Activated naive CD4-positive, alpha-beta T cell treated with anti-CD3 and anti-CD28 coated beads for 36 hours (primary cell): ENCODE results near the gene PTDSS2. TPM values are rescaled to one million over a fixed set of nuclear protein-coding genes. Genes with fewer than 3 reads are reported as not detected.

Experiments
- CTCF ChIA-PET: fragments of 350-600 bp; sonication (Branson Sonifier 250); formaldehyde crosslinking; loops from one replicate; lab custom pipeline; 2021; ENCODE audit warnings: antibody characterized with exemption; lab: Charles Lee
- DNase-seq: peaks from one replicate; pipeline ENCODE4 v3.0.0-alpha.2; 2020
- H3K27ac Mint-ChIP-seq: one replicate; pipeline ENCODE4 v1.8.0; 2021; ENCODE audit warnings: mild to moderate bottlenecking, mixed read lengths
- H3K27me3 Mint-ChIP-seq: one replicate; pipeline ENCODE4 v1.8.0; 2021; ENCODE audit warnings: low read depth, mixed read lengths
- H3K36me3 Mint-ChIP-seq: one replicate; pipeline ENCODE4 v1.8.0; 2021; ENCODE audit warnings: low read depth, mixed read lengths
- H3K4me1 Mint-ChIP-seq: one replicate; pipeline ENCODE4 v1.8.0; 2021; ENCODE audit warnings: low read depth, mixed read lengths
- H3K4me3 Mint-ChIP-seq: one replicate; pipeline ENCODE4 v1.8.0; 2021; ENCODE audit warnings: mild to moderate bottlenecking, moderate library complexity, mixed read lengths
- H3K9me3 Mint-ChIP-seq: one replicate; pipeline ENCODE4 v1.8.0; 2021; ENCODE audit warnings: mixed read lengths
- intact Hi-C: fragments of 100-400 bp; cut with micrococcal nuclease; formaldehyde crosslinking; loops from one replicate; pipeline ENCODE4 v1.15.1; 2023
- total RNA-seq, 2 experiments: library from RNA; stranded (reverse); gene quantifications; one replicate each; pipeline ENCODE4 v1.2.3, GENCODE V29; 2021

Gene PTDSS2
- total RNA-seq, 2 experiments from 2014 or later: 12.1 to 15.0 TPM

DNA sequence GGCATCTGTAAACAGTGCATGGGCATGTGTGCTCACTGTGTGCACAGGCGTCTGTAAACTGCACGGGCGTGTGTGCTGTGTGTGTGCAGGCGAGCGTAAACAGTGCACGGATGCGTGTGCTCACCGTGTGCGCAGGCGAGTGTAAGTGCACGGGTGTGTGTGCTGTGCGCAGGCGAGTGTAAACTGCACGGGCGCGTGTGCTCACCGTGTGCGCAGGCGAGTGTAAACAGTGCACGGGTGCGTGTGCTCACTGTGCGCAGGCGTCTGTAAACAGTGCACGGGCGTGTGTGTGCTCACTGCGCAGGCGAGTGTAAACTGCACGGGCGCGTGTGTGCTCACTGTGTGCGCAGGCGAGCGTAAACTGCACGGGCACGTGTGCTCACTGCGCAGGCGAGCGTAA lies 34.5 kb downstream of the PTDSS2 start:
- Mint-ChIP-seq H3K9me3 (no peaks in the 10 kb centered on the region), H3K4me1 (no peaks in the 10 kb centered on the region), H3K4me3 (no peak overlapping the region), H3K27ac (no peak overlapping the region), H3K36me3 (peaks cover 2% of the 10 kb centered on the region), H3K27me3 (no peaks in the 10 kb centered on the region)
- DNase-seq: no peak
- CTCF ChIA-PET: no interaction called here
- intact Hi-C loops: no loop called here

DNA sequence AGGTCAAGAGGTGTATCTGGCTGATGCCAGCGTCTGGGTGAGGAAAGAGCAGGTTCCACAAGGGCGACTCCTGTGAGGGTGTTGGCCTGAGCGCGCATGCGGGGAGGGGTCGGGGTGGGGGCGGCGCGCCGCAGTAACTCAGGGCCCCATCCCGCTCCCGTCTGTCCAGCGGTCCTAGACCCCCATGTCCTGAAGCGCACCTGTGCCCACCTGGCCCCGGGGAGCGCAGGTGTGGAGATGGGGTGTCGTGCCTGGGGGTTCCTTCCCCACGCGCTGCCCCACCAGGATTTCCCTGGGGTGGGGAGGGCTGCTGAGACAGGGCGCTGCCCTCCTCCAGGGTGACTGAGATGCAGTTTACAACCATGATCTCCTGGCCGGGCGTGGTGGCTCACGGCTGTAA lies 36.1 kb downstream of the PTDSS2 start:
- H3K27ac Mint-ChIP-seq: no peak overlapping the region
- H3K4me3 Mint-ChIP-seq: no peak overlapping the region
- H3K27me3 Mint-ChIP-seq: no peaks in the 10 kb centered on the region
- CTCF ChIA-PET: no interaction called here
- intact Hi-C loops: no loop called here
- H3K36me3 Mint-ChIP-seq: peaks cover 2% of the 10 kb centered on the region
- H3K9me3 Mint-ChIP-seq: no peaks in the 10 kb centered on the region
- no peak for DNase-seq
- H3K4me1 Mint-ChIP-seq: no peaks in the 10 kb centered on the region

DNA sequence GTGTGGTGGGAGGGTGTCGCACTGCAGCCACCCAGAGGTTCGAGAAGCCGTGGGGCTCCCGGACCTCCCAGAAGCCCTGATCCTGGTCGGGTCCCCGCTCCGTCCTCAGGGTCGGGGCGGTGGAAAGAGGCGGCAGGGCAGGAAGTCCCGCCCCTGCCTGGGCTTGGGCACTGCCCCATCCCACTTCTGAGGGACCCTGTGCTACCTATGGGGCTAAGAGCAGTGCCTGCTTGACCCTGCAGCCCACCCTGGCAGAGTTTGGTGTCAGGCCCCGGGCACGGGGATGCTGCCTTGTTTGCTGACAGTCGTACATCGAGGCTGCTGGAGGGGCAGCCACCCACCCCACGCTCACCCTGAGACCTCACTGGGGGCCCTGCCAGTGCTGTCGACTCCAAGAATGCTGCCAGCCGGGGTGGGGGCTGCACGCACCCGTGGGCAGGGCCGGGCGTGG lies 37.5 kb downstream of the PTDSS2 start:
- H3K4me3 Mint-ChIP-seq: no peak overlapping the region
- H3K4me1 Mint-ChIP-seq: no peaks in the 10 kb centered on the region
- DNase-seq: no peak
- CTCF ChIA-PET: no interaction called here
- no peak overlapping the region for H3K27ac Mint-ChIP-seq
- peaks cover 3% of the 10 kb centered on the region for H3K36me3 Mint-ChIP-seq
- H3K9me3 Mint-ChIP-seq: no peaks in the 10 kb centered on the region
- H3K27me3 Mint-ChIP-seq: no peaks in the 10 kb centered on the region
- intact Hi-C loops: no loop called here

DNA sequence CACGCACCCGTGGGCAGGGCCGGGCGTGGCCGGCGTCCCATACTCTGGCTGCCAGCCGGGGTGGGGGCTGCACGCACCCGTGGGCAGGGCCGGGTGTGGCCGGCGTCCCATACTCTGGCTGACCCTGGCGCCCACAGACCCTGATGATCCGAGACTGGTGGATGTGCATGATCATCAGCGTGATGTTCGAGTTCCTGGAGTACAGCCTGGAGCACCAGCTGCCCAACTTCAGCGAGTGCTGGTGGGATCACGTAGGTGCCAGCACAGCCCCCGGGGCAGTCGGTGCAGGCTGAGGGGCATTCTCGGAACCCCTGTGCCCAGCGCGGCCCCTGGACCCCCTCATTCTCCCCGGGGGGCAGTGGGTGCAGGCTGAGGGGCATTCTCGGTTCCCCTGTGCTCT lies 38.0 kb downstream of the PTDSS2 start:
- Mint-ChIP-seq H3K36me3 (peaks cover 3% of the 10 kb centered on the region), H3K4me3 (no peak overlapping the region), H3K4me1 (no peaks in the 10 kb centered on the region), H3K9me3 (no peaks in the 10 kb centered on the region), H3K27me3 (no peaks in the 10 kb centered on the region), H3K27ac (no peak overlapping the region)
- DNase-seq: no peak
- CTCF ChIA-PET: no interaction called here
- intact Hi-C loops: no loop called here

DNA sequence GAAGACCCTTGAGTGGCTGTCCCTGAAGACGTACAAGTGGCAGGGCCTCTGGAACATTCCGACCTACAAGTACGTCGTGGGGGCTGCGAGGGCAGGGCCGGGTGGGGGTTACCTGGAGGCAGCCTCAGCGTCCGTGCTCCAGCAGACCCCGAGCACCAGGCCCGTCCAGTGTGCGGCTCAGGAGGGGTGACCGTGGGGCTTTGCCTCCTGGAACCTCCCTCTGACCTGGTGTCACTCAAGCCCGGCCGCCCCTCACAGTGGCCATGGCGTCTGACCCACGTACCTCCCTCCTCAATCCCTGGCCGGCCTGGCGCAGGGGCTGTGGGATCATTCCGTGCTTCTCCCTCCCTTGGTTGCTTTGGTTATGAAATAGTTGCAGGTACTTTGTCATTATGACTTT lies 38.5 kb downstream of the PTDSS2 start:
- intact Hi-C loops: no loop called here
- H3K27ac Mint-ChIP-seq: no peak overlapping the region
- H3K27me3 Mint-ChIP-seq: no peaks in the 10 kb centered on the region
- no peak overlapping the region for H3K4me3 Mint-ChIP-seq
- no peaks in the 10 kb centered on the region for H3K4me1 Mint-ChIP-seq
- CTCF ChIA-PET: no interaction called here
- H3K9me3 Mint-ChIP-seq: no peaks in the 10 kb centered on the region
- no peak for DNase-seq
- peaks cover 3% of the 10 kb centered on the region for H3K36me3 Mint-ChIP-seq

DNA sequence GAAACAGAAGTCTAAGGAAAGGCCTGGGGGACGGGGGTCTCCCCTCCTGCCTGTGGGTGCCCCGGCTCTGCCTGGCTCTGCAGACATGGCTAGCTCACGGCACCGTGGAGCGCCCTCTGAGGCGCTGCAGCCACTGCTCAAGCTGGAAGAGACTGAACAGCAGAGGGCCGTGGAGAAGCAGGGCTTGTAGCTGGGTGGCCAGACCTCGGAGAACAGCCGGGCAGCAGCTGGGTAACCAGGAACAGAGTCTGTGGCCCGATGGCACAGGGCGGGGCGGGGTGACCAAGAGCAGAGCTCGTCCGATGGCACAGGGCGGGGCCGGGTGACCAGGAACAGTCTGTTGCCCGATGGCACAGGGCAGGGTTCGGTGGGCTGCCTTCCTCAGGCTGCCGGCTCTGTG lies 38.9 kb downstream of the PTDSS2 start:
- intact Hi-C loops: no loop called here
- Mint-ChIP-seq H3K36me3 (peaks cover 3% of the 10 kb centered on the region), H3K4me3 (no peak overlapping the region), H3K27ac (no peak overlapping the region), H3K27me3 (no peaks in the 10 kb centered on the region), H3K9me3 (no peaks in the 10 kb centered on the region), H3K4me1 (no peaks in the 10 kb centered on the region)
- no peak for DNase-seq
- CTCF ChIA-PET: interaction anchor here (0.6 kb wide), 1 partner anchor 77 kb away, joined by 4 read pairs; no protein-coding TSS in a partner anchor

DNA sequence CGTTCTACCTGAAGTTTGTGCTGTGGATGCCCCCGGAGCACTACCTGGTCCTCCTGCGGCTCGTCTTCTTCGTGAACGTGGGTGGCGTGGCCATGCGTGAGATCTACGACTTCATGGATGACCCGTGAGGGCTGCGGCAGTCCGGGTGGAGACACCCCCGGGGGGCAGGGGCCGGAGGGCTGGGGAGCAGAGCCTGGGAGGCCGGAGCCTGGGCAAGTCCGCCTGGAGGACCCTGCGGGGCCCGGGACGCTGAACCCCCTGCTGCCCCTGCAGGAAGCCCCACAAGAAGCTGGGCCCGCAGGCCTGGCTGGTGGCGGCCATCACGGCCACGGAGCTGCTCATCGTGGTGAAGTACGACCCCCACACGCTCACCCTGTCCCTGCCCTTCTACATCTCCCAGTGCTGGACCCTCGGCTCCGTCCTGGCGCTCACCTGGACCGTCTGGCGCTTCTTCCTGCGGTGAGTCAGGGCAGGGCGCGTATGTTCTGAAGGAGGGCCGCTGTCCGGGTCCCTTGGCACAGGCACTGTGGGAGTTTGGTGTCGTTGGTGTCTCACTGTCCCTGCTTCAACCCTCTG lies 39.6 kb downstream of the PTDSS2 start:
- DNase-seq: no peak
- Mint-ChIP-seq H3K27ac (no peak overlapping the region), H3K4me1 (no peaks in the 10 kb centered on the region), H3K4me3 (no peak overlapping the region), H3K9me3 (no peaks in the 10 kb centered on the region), H3K27me3 (no peaks in the 10 kb centered on the region), H3K36me3 (peaks cover 5% of the 10 kb centered on the region)
- intact Hi-C loops: no loop called here
- CTCF ChIA-PET: interaction anchor here (0.6 kb wide), 1 partner anchor 76 kb away, joined by 4 read pairs; no protein-coding TSS in a partner anchor

DNA sequence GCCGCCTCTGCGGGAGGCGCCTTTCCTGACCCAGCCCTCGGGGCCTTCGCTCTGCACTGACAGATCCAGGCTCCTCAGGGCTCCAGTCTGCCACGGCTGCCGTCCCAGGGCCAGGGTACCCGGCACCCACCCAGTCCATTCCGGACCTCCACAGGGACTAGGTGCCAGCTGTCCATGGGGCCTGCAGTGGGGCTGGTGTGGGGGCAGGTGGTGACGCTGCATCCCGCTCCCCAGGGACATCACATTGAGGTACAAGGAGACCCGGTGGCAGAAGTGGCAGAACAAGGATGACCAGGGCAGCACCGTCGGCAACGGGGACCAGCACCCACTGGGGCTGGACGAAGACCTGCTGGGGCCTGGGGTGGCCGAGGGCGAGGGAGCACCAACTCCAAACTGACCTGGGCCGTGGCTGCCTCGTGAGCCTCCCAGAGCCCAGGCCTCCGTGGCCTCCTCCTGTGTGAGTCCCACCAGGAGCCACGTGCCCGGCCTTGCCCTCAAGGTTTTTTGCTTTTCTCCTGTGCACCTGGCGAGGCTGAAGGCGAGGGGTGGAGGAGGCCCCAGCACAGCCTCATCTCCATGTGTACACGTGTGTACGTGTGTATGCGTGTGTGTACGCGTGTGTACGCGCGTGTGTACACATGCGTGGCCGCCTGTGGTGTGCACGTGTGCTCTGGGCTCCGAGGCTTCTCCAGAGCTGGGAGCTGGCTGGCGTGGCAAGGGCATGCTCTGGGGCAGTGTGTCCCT lies 40.3 kb downstream of the PTDSS2 start:
- Mint-ChIP-seq H3K27me3 (no peaks in the 10 kb centered on the region), H3K4me3 (no peak overlapping the region), H3K27ac (no peak overlapping the region), H3K4me1 (no peaks in the 10 kb centered on the region), H3K9me3 (no peaks in the 10 kb centered on the region), H3K36me3 (peaks cover 9% of the 10 kb centered on the region)
- DNase-seq: no peak
- intact Hi-C loops: no loop called here
- CTCF ChIA-PET: interaction anchor here (0.5 kb wide), 1 partner anchor 127 kb away, joined by 3 read pairs; no protein-coding TSS in a partner anchor

DNA sequence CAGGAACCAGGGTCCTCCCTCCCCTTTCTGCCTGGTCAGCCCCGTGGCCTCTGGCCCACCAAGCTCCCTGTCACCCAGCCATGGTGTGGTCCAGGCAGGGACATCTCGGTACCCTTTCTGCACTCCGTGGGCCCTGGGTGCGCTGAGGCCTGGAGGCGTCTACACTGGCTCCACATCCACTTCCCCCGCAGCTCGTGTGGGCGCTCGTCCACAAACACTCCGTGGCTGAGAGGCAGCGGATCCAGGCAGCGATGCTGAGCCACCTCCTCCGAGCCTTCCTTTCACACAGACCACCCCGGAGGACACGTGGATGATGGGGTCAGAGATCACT lies 40.8 kb downstream of the PTDSS2 start:
- intact Hi-C loops: no loop called here
- Mint-ChIP-seq H3K36me3 (peaks cover 10% of the 10 kb centered on the region), H3K27ac (no peak overlapping the region), H3K4me3 (no peak overlapping the region), H3K27me3 (no peaks in the 10 kb centered on the region), H3K9me3 (no peaks in the 10 kb centered on the region), H3K4me1 (no peaks in the 10 kb centered on the region)
- DNase-seq: no peak
- CTCF ChIA-PET: interaction anchor here (0.5 kb wide), 1 partner anchor 128 kb away, joined by 3 read pairs; no protein-coding TSS in a partner anchor

DNA sequence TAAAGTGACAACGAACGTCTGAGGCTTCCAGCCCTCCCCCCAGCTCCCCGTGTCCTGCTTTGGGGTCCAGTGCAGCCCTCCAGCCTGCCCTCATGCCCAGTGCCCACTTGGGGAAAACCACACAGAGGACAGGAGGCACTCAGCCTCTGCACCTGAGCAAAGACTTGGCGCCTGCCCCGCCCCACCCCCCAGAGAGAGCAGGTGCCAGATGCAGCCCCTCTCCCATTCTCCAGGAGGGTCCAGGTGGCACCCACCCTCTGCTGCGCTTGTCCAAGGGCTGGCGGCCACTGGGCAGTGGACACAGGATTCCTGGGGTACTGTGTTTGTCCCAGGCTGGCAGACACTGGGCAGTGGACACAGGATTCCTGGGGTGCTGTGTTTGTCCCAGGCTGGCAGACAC lies 41.3 kb downstream of the PTDSS2 start:
- no peak for DNase-seq
- intact Hi-C loops: no loop called here
- no peaks in the 10 kb centered on the region for H3K4me1 Mint-ChIP-seq
- CTCF ChIA-PET: no interaction called here
- H3K27me3 Mint-ChIP-seq: no peaks in the 10 kb centered on the region
- peaks cover 12% of the 10 kb centered on the region for H3K36me3 Mint-ChIP-seq
- H3K9me3 Mint-ChIP-seq: no peaks in the 10 kb centered on the region
- no peak overlapping the region for H3K27ac Mint-ChIP-seq
- H3K4me3 Mint-ChIP-seq: no peak overlapping the region

DNA sequence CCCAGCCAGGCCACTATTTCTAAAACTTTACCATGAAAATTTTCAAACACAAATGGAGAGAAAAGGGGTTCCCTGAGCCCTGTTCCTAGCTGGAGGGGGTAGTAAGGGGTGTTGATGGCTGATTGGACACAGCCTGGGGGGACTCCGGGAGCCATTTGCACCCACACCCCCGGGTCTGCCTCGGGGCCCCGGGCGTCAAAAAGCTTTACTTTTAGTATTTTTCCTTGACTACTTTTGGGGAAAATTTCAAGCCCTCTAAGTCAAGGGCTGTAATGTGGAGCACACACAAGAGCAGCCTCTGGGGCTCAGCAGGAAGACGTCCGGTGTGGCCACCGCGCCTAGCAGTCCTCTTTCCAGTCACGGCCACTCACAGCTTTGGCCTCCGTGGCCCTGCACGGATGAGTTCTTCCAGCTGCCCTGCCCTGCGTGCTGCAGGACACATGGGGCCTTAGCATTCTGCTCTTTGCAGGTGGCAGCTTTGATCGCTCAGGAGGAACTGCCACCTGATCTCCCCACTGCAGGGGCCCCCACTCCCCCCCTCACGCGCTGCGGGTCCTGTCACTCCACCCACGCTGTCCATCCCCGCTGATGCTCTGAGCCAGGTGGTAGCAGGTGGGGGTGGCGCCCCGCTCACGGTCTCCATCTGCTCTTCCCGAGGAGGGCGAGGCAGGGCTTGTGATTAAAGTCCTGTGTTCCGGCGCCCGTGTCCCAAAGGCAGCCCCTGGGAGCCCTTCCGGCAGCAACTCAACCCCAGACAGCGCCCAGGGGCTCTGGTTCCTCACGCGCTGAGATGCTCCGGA lies 42.5 kb downstream of the PTDSS2 start:
- no peaks in the 10 kb centered on the region for H3K9me3 Mint-ChIP-seq
- peaks cover 4% of the 10 kb centered on the region for H3K4me1 Mint-ChIP-seq
- CTCF ChIA-PET: interaction anchor here (1.3 kb wide), 1 partner anchor 23 kb away, joined by 3 read pairs; no protein-coding TSS in a partner anchor
- H3K27ac Mint-ChIP-seq: no peak overlapping the region
- no peaks in the 10 kb centered on the region for H3K27me3 Mint-ChIP-seq
- H3K4me3 Mint-ChIP-seq: no peak overlapping the region
- no peak for DNase-seq
- intact Hi-C loops: no loop called here
- H3K36me3 Mint-ChIP-seq: peaks cover 24% of the 10 kb centered on the region

DNA sequence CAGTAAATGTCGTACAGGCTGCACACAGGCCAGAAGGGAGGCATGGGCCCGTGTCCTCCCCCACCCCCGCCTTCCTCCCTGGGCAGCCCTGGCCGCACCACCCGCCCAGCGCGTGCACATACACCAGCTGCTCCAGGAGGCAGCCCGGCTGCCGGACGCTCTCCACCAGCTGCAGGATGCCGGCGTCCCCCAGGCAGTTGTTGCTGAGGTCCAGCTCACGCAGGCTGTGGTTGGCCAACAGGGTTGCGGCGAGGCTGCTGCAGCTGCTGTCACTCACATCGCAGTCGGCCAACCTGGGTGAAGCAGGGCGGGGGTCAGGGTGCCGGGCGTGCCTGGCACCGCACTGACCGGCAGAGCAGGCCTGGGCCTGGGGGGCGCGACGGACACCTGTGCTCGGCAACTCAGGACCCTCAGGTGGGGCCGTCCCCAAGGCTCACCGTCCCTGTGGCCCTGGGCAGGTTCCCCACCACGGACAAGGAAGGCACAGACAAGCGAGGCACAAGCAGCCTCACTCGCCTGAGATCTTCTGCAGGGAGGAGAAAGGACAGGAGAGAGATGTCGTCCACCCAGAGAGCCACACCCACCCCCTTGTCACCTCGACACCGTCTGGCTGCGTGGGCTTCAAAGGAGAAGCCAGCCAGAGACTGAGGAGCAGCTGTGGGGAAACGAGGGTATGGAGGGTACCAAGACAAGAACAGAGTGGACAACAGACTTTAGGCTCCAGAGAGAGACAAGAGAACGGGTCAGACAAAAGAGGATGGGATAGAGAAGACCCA lies 44.9 kb downstream of the PTDSS2 start:
- H3K4me1 Mint-ChIP-seq: peaks cover 4% of the 10 kb centered on the region
- no peak overlapping the region for H3K4me3 Mint-ChIP-seq
- intact Hi-C loops: no loop called here
- no peaks in the 10 kb centered on the region for H3K27me3 Mint-ChIP-seq
- DNase-seq: no peak
- CTCF ChIA-PET: no interaction called here
- H3K36me3 Mint-ChIP-seq: peaks cover 30% of the 10 kb centered on the region
- no peak overlapping the region for H3K27ac Mint-ChIP-seq
- no peaks in the 10 kb centered on the region for H3K9me3 Mint-ChIP-seq
